HG03025 (cell line): ENCODE results near the gene SSH3.

Experiments
- ATAC-seq: cut with Tn5 transposase; IDR thresholded peaks from one replicate; pipeline ENCODE4 v1.9.1; 2021; ENCODE audit warnings: mild to moderate bottlenecking, moderate library complexity; ENCODE audit not compliant: unreplicated experiment, low FRiP score

SSH3 gene

GRCh38 chr11:67323526-67323925 is 20.2 kb downstream of the SSH3 start:
- no peak for ATAC-seq

- no peak for ATAC-seq
These were observed 28.9 kb downstream of the SSH3 start for GRCh38 chr11:67332081-67332691.

- ATAC-seq: no peak
These were observed 33.9 kb downstream of the SSH3 start for GRCh38 chr11:67337257-67337656.

GRCh38 chr11:67344264-67344663 is 40.9 kb downstream of the SSH3 start:
- no peak for ATAC-seq

GRCh38 chr11:67345247-67345919 is 42.1 kb downstream of the SSH3 start:
- no peak for ATAC-seq

GRCh38 chr11:67345920-67346819 is 42.8 kb downstream of the SSH3 start:
- ATAC-seq: no peak

- ATAC-seq: no peak
These were observed 44.8 kb downstream of the SSH3 start for GRCh38 chr11:67347964-67348749.

- no peak for ATAC-seq
These were observed 45.7 kb downstream of the SSH3 start for GRCh38 chr11:67349036-67349435.

- ATAC-seq: no peak
These were observed 46.1 kb downstream of the SSH3 start for GRCh38 chr11:67349457-67349856.

GRCh38 chr11:67349928-67350465 is 46.7 kb downstream of the SSH3 start:
- no peak for ATAC-seq

GRCh38 chr11:67351275-67352005 is 48.1 kb downstream of the SSH3 start:
- no peak for ATAC-seq

- ATAC-seq: peak; percentile 16
These were observed 49.4 kb downstream of the SSH3 start for GRCh38 chr11:67352546-67353316.

- peak; percentile 64 for ATAC-seq
These were observed 50.2 kb downstream of the SSH3 start, which contains the start of gene POLD4 for GRCh38 chr11:67353317-67354074. POLD4 (minus strand) TSS chr11:67353546; CDS start chr11:67353399, 147 bp downstream.

GRCh38 chr11:67354075-67355022 is 51.0 kb downstream of the SSH3 start:
- no peak for ATAC-seq

- ATAC-seq: no peak
These were observed 51.9 kb downstream of the SSH3 start for GRCh38 chr11:67355023-67355793.

GRCh38 chr11:67355794-67356386 is 52.6 kb downstream of the SSH3 start:
- no peak for ATAC-seq
